ENCODE measurements around the gene TMEM218. TPM values are rescaled to one million over a fixed set of nuclear protein-coding genes. Genes with fewer than 3 reads are reported as not detected.
A peak's percentile ranks its signal among the peaks of the same experiment; 100 is the strongest.

Gene TMEM218
- total RNA-seq, 1 experiment from 2014 or later: 20.5 TPM

DNA sequence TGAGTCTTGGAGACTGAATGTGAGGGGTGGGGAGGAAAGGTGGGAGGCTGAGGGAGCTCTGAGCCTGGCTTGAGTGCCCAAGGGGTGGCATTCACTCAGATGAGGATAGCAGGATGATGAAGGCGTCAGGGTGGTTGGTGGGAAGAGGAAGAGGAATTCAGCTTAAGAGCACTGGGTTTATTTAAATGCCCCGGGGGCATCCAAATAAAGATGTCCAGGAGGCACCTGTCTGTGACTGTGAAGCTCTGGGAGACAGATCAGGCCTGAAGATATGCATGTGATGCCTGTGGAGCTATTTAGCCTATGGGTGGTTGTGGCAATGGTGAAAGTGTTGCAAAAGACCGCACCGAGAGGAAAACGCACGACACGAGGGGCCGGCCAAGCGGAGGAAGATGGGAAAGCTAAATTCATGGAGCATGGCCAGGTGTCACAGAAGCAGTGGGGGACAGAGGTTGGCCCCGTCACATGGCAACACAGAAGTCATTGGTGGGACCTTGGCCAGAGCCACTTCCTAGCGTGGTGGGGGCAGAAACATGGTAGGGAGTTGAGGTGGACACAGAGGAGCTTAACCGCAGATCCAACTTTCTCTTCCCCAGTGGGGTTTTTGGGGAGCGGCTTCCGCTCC, 32.8 kb downstream of the TMEM218 start:
- BruUV-seq (replicated peaks): no TSS peak
- POLR2A ChIA-PET (ENCODE audit: unreplicated experiment): interaction anchor here (0.6 to 1.2 kb wide), 3 partner anchors 9 to 33 kb away, joined by 3 to 4 read pairs (median 3); partner anchors contain the start of gene TMEM218
- intact Hi-C loops (cut with micrococcal nuclease; ENCODE audit: unreplicated experiment): loop anchor here (2.0 to 5.0 kb wide), 2 partner anchors 32 to 116 kb away; partner anchors contain the start of gene TMEM218

DNA sequence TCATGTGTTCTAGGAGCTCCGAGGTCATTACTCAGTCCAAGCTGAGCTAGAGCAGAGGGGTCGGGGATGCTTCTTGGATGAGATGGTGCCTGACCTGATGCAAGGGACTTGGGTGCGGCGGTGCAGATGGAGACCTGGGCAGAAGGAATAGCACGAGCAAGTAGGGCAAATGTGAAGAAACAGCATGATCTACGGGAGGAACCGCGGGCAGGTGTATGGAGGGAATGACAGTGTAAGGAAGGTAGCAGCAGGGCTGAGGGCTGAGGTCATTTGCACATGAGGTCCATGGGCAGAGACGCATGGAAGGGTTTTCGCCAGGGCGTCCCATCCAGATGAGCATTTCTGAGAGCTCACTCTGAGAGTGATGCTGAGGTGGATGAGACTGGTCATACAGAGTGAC, 33.4 kb downstream of the TMEM218 start:
- no TSS peak for BruUV-seq (replicated peaks)

More for the DNA sequence above, 32.8 kb downstream of the TMEM218 start:
- peaks cover 73% of the 10 kb centered on the region for H3K4me1 ChIP-seq (replicated peaks; ENCODE audit: insufficient read depth)
- no peaks in the 10 kb centered on the region for H3K36me3 ChIP-seq (ENCODE audit: low read depth)
- no peaks in the 10 kb centered on the region for H3K9me3 ChIP-seq (ENCODE audit: insufficient read depth, low read depth)
- H3K79me2 ChIP-seq (ENCODE audit: low read depth): no peaks in the 10 kb centered on the region
- no peaks in the 10 kb centered on the region for H3K9me2 ChIP-seq (ENCODE audit: insufficient read depth)
- H3K4me2 ChIP-seq: peak overlapping the region; percentile 28
- H4K20me1 ChIP-seq (ENCODE audit: insufficient read depth): no peaks in the 10 kb centered on the region
- peak; percentile 64 to 73 for DNase-seq
- peaks cover 21% of the 10 kb centered on the region; the same call in 1 of the 2 replicates for H3F3A ChIP-seq (ENCODE audit: insufficient read depth, low read depth)
- TF ChIP-seq, protein P1, sequence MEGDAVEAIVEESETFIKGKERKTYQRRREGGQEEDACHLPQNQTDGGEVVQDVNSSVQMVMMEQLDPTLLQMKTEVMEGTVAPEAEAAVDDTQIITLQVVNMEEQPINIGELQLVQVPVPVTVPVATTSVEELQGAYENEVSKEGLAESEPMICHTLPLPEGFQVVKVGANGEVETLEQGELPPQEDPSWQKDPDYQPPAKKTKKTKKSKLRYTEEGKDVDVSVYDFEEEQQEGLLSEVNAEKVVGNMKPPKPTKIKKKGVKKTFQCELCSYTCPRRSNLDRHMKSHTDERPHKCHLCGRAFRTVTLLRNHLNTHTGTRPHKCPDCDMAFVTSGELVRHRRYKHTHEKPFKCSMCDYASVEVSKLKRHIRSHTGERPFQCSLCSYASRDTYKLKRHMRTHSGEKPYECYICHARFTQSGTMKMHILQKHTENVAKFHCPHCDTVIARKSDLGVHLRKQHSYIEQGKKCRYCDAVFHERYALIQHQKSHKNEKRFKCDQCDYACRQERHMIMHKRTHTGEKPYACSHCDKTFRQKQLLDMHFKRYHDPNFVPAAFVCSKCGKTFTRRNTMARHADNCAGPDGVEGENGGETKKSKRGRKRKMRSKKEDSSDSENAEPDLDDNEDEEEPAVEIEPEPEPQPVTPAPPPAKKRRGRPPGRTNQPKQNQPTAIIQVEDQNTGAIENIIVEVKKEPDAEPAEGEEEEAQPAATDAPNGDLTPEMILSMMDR (conservative IDR thresholded peaks at IDR 0.05): no peak
- TF ChIP-seq EZH2 (IDR thresholded peaks at IDR 0.05; ENCODE audit: low read depth): no peak
- H3K27ac ChIP-seq: peak overlapping the region; percentile 80
- no peaks in the 10 kb centered on the region for H3K27me3 ChIP-seq (ENCODE audit: insufficient read depth, low read depth)
- CTCF ChIA-PET: interaction anchor here (1.6 kb wide), 1 partner anchor 9 kb away, joined by 10 read pairs; no protein-coding TSS in a partner anchor
- H2AFZ ChIP-seq: no peak overlapping the region
- H3K4me3 ChIP-seq: no peak overlapping the region

DNA sequence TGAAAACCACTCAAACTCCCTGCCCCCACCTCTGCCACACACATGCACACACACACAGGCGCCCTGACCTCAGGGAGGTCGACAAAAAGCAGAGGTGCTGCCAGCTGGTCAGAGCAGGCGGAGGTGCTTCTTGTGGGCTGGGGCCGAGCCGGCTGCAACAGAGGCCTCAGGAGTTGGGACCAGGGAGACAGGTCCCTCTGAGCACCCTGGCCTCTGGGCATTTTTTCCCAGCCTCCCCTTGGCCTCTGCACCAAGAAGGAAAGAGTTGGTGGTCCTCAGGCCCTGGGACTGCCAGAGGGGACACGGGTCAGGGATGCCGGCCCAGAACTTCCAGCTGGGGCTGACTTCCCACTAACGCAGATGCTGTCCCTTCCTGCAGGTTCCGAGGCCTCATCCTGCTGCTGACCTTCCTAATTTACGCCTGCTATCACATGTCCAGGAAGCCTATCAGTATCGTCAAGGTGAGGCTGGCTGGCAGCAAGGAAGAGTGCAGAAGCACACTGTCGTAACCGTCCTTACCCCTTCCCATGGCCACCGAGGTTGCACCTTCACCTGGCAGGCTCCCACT, 35.0 kb downstream of the TMEM218 start:
- H3K79me2 ChIP-seq (ENCODE audit: low read depth): 0 out of 2 replicates have a peak, but pooled peaks cover 5% of the 10 kb centered on the region
- peaks cover 62% of the 10 kb centered on the region for H3K4me1 ChIP-seq (replicated peaks; ENCODE audit: insufficient read depth)
- DNase-seq: no peak
- H3K4me3 ChIP-seq: no peak overlapping the region
- TF ChIP-seq, protein P1 (conservative IDR thresholded peaks at IDR 0.05): no peak
- no peak for TF ChIP-seq EZH2 (IDR thresholded peaks at IDR 0.05; ENCODE audit: low read depth)
- ChIA-PET CTCF (no interaction called here), POLR2A (ENCODE audit: unreplicated experiment) (no interaction called here)
- H3K9me3 ChIP-seq (ENCODE audit: insufficient read depth, low read depth): no peaks in the 10 kb centered on the region
- no peaks in the 10 kb centered on the region for H3K36me3 ChIP-seq (ENCODE audit: low read depth)
- H3K4me2 ChIP-seq: no peak overlapping the region
- H4K20me1 ChIP-seq (ENCODE audit: insufficient read depth): no peaks in the 10 kb centered on the region
- H3K27ac ChIP-seq: no peak overlapping the region
- H3F3A ChIP-seq (ENCODE audit: insufficient read depth, low read depth): peaks cover 9% of the 10 kb centered on the region; the same call in 1 of the 2 replicates
- intact Hi-C loops (cut with micrococcal nuclease; ENCODE audit: unreplicated experiment): loop anchor here (5.0 kb wide), 1 partner anchor 114 kb away; no protein-coding TSS in a partner anchor
- TSS peak; percentile 20 for BruUV-seq (replicated peaks)
- H2AFZ ChIP-seq: no peak overlapping the region
- H3K27me3 ChIP-seq (ENCODE audit: insufficient read depth, low read depth): no peaks in the 10 kb centered on the region
- H3K9me2 ChIP-seq (ENCODE audit: insufficient read depth): no peaks in the 10 kb centered on the region

More for the DNA sequence above, 33.4 kb downstream of the TMEM218 start:
- Histone ChIP-seq H3K27me3 (ENCODE audit: insufficient read depth, low read depth) (no peaks in the 10 kb centered on the region), H3K27ac (peak overlapping the region; percentile 80), H3K4me1 (replicated peaks; ENCODE audit: insufficient read depth) (peaks cover 67% of the 10 kb centered on the region), H3K9me3 (ENCODE audit: insufficient read depth, low read depth) (no peaks in the 10 kb centered on the region), H3K4me2 (peak overlapping the region; percentile 28; the same call in 1 of the 2 replicates), H3F3A (ENCODE audit: insufficient read depth, low read depth) (peaks cover 15% of the 10 kb centered on the region; the same call in 1 of the 2 replicates), H2AFZ (no peak overlapping the region), H3K79me2 (ENCODE audit: low read depth) (no peaks in the 10 kb centered on the region), H3K4me3 (no peak overlapping the region), H4K20me1 (ENCODE audit: insufficient read depth) (no peaks in the 10 kb centered on the region), H3K9me2 (ENCODE audit: insufficient read depth) (no peaks in the 10 kb centered on the region), H3K36me3 (ENCODE audit: low read depth) (no peaks in the 10 kb centered on the region)
- ChIA-PET POLR2A (ENCODE audit: unreplicated experiment) (interaction anchor here (0.6 to 1.2 kb wide), 2 partner anchors 14 to 33 kb away, joined by 3 to 4 read pairs; partner anchors contain the start of gene TMEM218), CTCF (interaction anchor here (1.6 kb wide), 1 partner anchor 8 kb away, joined by 10 read pairs; no protein-coding TSS in a partner anchor)
- TF ChIP-seq EZH2 (IDR thresholded peaks at IDR 0.05; ENCODE audit: low read depth): no peak
- TF ChIP-seq, protein P1 (conservative IDR thresholded peaks at IDR 0.05): no peak
- intact Hi-C loops (cut with micrococcal nuclease; ENCODE audit: unreplicated experiment): loop anchor here (2.0 to 5.0 kb wide), 2 partner anchors 33 to 116 kb away; partner anchors contain the start of gene TMEM218
- no peak for DNase-seq

All from PC-9 (cell line).